Endodermal cell (in vitro differentiated cells): ENCODE measurements around the gene ARHGAP44. TPM values are rescaled to one million over a fixed set of nuclear protein-coding genes. Genes with fewer than 3 reads are reported as not detected.
A peak's percentile ranks its signal among the peaks of the same experiment; 100 is the strongest.

Experiments
- DNase-seq: peaks from one replicate; pipeline ENCODE4 v3.0.0-alpha.2; 2017
- H3K27ac ChIP-seq: 2 replicates; pipeline ENCODE4 v1.5.1; 2013; ENCODE audit warnings: mild to moderate bottlenecking, low read depth, low read length, moderate library complexity
- H3K27me3 ChIP-seq: 2 replicates; pipeline ENCODE4 v1.6.1; 2013; ENCODE audit warnings: mild to moderate bottlenecking, low read length, moderate library complexity; ENCODE audit not compliant: insufficient read depth, control insufficient read depth, poor library complexity, severe bottlenecking
- H3K36me3 ChIP-seq: 2 replicates; pipeline ENCODE4 v1.7.0; 2013; ENCODE audit warnings: mild to moderate bottlenecking, low read length, moderate library complexity; ENCODE audit not compliant: control insufficient read depth, insufficient read depth
- H3K4me1 ChIP-seq: one replicate; pipeline ENCODE4 v1.7.0; 2013; ENCODE audit warnings: low read length; ENCODE audit not compliant: control insufficient read depth, insufficient read depth
- H3K4me3 ChIP-seq: 2 replicates; pipeline ENCODE4 v1.5.1; 2013; ENCODE audit warnings: mild to moderate bottlenecking, low read length, moderate library complexity
- H3K9ac ChIP-seq: 2 replicates; pipeline ENCODE4 v1.6.1; 2013; ENCODE audit warnings: mild to moderate bottlenecking, low read length, moderate library complexity; ENCODE audit not compliant: poor library complexity, severe bottlenecking; ENCODE audit errors: extremely low read depth
- H3K9me3 ChIP-seq: 2 replicates; pipeline ENCODE4 v1.6.1; 2013; ENCODE audit warnings: mild to moderate bottlenecking, low read length, moderate library complexity; ENCODE audit not compliant: control insufficient read depth
- H3K27ac Mint-ChIP-seq: 2 replicates; pipeline ENCODE4 v1.8.0; 2020; ENCODE audit warnings: mixed read lengths
- H3K27me3 Mint-ChIP-seq: 2 replicates; pipeline ENCODE4 v1.8.0; 2021; ENCODE audit warnings: mild to moderate bottlenecking, mixed read lengths; ENCODE audit not compliant: insufficient read depth
- H3K36me3 Mint-ChIP-seq: 2 replicates; pipeline ENCODE4 v1.8.0; 2020; ENCODE audit warnings: low read depth, mixed read lengths
- H3K4me1 Mint-ChIP-seq: 2 replicates; pipeline ENCODE4 v1.8.0; 2020; ENCODE audit warnings: mixed read lengths
- H3K4me3 Mint-ChIP-seq: 2 replicates; pipeline ENCODE4 v1.8.0; 2020; ENCODE audit warnings: mild to moderate bottlenecking, moderate library complexity, mixed read lengths
- H3K9me3 Mint-ChIP-seq: 2 replicates; pipeline ENCODE4 v1.8.0; 2020; ENCODE audit warnings: mild to moderate bottlenecking, mixed read lengths
- CTCF ChIP-seq: fragments of 200-600 bp; sonication (generic); conservative IDR thresholded peaks from 2 replicates; pipeline ENCODE4 v1.5.0; 2021; ENCODE audit warnings: antibody characterized with exemption, mild to moderate bottlenecking
- WGBS, 2 experiments: methylation state at CpG; one replicate each; pipeline versions ENCODE4 v1.1.5 to v1.1.7; 2013; ENCODE audit warnings: missing lambda C conversion rate in 2 of 2, mixed read lengths in 1 of 2; ENCODE audit not compliant: insufficient coverage in 1 of 2, insufficient read length in 1 of 2; 5-methylcytosine and 5-hydroxymethylcytosine counted together
- long read RNA-seq, 4 experiments: library from polyadenylated mRNA in 2 of 4; library from RNA in 1 of 4; library from capped mRNA in 1 of 4; stranded (forward) in 3 of 4; unstranded in 1 of 4; transcript quantifications; one replicate each; pipeline ENCODE4 v2.0.0, GENCODE V29; 2020 to 2021; ENCODE audit warnings: inconsistent platforms in 1 of 4
- polyA plus RNA-seq, 2 experiments: library from polyadenylated mRNA; stranded (reverse); fragments of 50-300 nt; gene quantifications; one replicate each; pipeline ENCODE4 v1.2.3, GENCODE V29; 2013
- total RNA-seq, 2 donors: library from RNA; stranded (reverse); fragmentation: NEBNext Ultra II Directional in 1 of 2; extraction: Animal tissue kit (Norgen Biotek cat#: 25700) in 1 of 2; gene quantifications; 2 replicates in 1 of 2; 3 replicates in 1 of 2; pipeline ENCODE4 v1.2.1, GENCODE V29; 2021

ARHGAP44 gene
- total RNA-seq = 10 to 100 TPM; 14.2 to 21.9 TPM
- 6.9 TPM for polyA plus RNA-seq (2013, experiment 1 of 2)
- 5.9 TPM for polyA plus RNA-seq (2013, experiment 2 of 2)
- long read RNA-seq, experiment 1, full-length matches to known transcripts = 1 of 7 reads
- long read RNA-seq, experiment 1, partial matches to known transcripts = 2 of 7 reads
- long read RNA-seq, experiment 1, other reads (novel, unspliced or antisense) = 4 of 7 reads
- long read RNA-seq, experiment 2, full-length matches to known transcripts = 13 of 32 reads
- long read RNA-seq, experiment 2, partial matches to known transcripts = 5 of 32 reads
- long read RNA-seq, experiment 2, other reads (novel, unspliced or antisense) = 14 of 32 reads
- long read RNA-seq, experiment 3, partial matches to known transcripts = 3 of 3 reads
- long read RNA-seq, experiment 3, other reads (novel, unspliced or antisense) = 0 of 3 reads
- long read RNA-seq, experiment 4, partial matches to known transcripts = 0 of 8 reads
- long read RNA-seq, experiment 4, other reads (novel, unspliced or antisense) = 8 of 8 reads

GRCh38 chr17:12789481-12790248 lies at the start of gene ARHGAP44:
Gene ARHGAP44, plus strand, starts transcription at chr17:12789498. Its CDS starts 341 bp downstream, at chr17:12789839.
- Histone ChIP-seq H3K4me1 (peaks cover 4% of the 10 kb centered on the region), H3K9me3 (no peaks in the 10 kb centered on the region), H3K9ac (peak within 1 kb of the TSS; percentile 53), H3K27ac (no peak within 1 kb of the TSS), H3K4me3 (peak within 1 kb of the TSS; percentile 89), H3K27me3 (peaks cover 30% of the 10 kb centered on the region), H3K36me3 (no peaks in the 10 kb centered on the region)
- WGBS, 2 experiments = 0% methylated on average over 26 to 86 of the region's 86 CpGs
- Mint-ChIP-seq H3K27ac (peak within 1 kb of the TSS; percentile 92), H3K4me3 (peak within 1 kb of the TSS; percentile 96), H3K9me3 (no peaks in the 10 kb centered on the region), H3K4me1 (peaks cover 18% of the 10 kb centered on the region), H3K27me3 (peaks cover 24% of the 10 kb centered on the region), H3K36me3 (no peaks in the 10 kb centered on the region)
- peak; percentile 90 for DNase-seq
- TF ChIP-seq CTCF = no peak

- no peak overlapping the region for H3K27ac Mint-ChIP-seq
- no peak overlapping the region for H3K27ac ChIP-seq
Measured at GRCh38 chr17:12739500-12739899, 49.8 kb upstream of the ARHGAP44 start.

More at GRCh38 chr17:12739500-12739899, 49.8 kb upstream of the ARHGAP44 start:
- Histone ChIP-seq H3K36me3 (peaks cover 51% of the 10 kb centered on the region), H3K27me3 (no peaks in the 10 kb centered on the region), H3K9me3 (no peaks in the 10 kb centered on the region), H3K4me1 (peaks cover 2% of the 10 kb centered on the region), H3K9ac (no peak overlapping the region), H3K4me3 (no peak overlapping the region)
- Mint-ChIP-seq H3K4me3 (no peak overlapping the region), H3K36me3 (peaks cover 25% of the 10 kb centered on the region), H3K9me3 (no peaks in the 10 kb centered on the region), H3K4me1 (peaks cover 6% of the 10 kb centered on the region), H3K27me3 (no peaks in the 10 kb centered on the region)
- 90 to 100% methylated on average over 2 to 4 of the region's 4 CpGs for WGBS, 2 experiments
- peak; percentile 40 for DNase-seq
- no peak for TF ChIP-seq CTCF
